ENCODE results near the gene TRABD2B. TPM values are rescaled to one million over a fixed set of nuclear protein-coding genes. Genes with fewer than 3 reads are reported as not detected.

Gene TRABD2B
- total and polyA plus RNA-seq, 2 experiments from 2014 or later, result 1.6 to 2.0 TPM

DNA sequence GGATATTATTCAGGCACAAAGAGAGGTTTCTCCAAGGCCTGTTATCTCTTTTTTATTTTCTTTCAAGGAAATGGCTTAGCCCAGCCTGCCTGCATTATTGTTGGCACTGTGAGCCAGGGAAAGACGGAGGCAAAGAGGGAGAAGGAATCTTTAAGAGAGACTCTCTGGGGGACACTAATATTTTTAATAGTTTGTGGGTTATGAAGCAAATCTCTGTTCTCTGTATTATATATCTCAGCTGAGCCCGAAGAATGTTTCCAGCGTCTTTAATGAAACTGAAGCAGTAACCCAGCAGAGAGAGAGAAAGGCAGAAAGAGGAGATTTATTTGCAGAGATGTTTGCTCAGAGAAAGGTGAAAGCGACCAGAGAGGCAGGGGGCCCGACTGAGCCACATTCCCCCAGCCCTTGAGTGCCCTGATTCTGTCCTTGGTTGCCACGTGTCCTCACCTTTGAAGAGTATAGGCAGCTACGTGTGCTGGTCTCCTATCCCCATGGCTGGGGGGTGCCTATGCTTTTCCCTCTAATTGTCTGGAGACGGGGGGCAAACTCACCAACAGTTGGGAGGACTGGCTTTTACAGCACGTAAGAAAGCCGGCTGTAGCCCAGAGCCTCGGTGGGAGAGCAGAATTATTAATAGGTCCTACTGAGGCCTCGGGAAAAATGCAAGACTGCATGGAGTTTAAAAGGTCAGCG lies 166.4 kb downstream of the TRABD2B start:
- no peak overlapping the region for H3K4me3 ChIP-seq
- no peak overlapping the region for H3K27ac Mint-ChIP-seq
- DNase-seq (ENCODE audit: low spot score) (no peak), ATAC-seq (peak; percentile 79)
- peaks cover 27% of the 10 kb centered on the region for H3K4me1 Mint-ChIP-seq
- H3K36me3 ChIP-seq (ENCODE audit: insufficient read depth), result no peaks in the 10 kb centered on the region
- H3K27me3 Mint-ChIP-seq (ENCODE audit: insufficient read depth, low read depth, poor library complexity), result peaks cover 11% of the 10 kb centered on the region
- H2AFZ ChIP-seq, result no peak overlapping the region
- H3K27me3 ChIP-seq (ENCODE audit: insufficient read depth), result no peaks in the 10 kb centered on the region
- H3K79me2 ChIP-seq (replicated peaks; ENCODE audit: insufficient read depth), result no peaks in the 10 kb centered on the region
- H3F3A ChIP-seq (replicated peaks; ENCODE audit: low read depth), result no peaks in the 10 kb centered on the region
- no peak for TF ChIP-seq STAT1 (IDR thresholded peaks at IDR 0.05; ENCODE audit: unreplicated experiment)
- TF ChIP-seq, protein P1, sequence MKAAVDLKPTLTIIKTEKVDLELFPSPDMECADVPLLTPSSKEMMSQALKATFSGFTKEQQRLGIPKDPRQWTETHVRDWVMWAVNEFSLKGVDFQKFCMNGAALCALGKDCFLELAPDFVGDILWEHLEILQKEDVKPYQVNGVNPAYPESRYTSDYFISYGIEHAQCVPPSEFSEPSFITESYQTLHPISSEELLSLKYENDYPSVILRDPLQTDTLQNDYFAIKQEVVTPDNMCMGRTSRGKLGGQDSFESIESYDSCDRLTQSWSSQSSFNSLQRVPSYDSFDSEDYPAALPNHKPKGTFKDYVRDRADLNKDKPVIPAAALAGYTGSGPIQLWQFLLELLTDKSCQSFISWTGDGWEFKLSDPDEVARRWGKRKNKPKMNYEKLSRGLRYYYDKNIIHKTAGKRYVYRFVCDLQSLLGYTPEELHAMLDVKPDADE (IDR thresholded peaks at IDR 0.05), result no peak
- TF ChIP-seq NANOG (IDR thresholded peaks at IDR 0.05; ENCODE audit: borderline replicate concordance), result no peak
- TF ChIP-seq EZH2phosphoT487 (IDR thresholded peaks at IDR 0.05; ENCODE audit: unreplicated experiment), result no peak
- peak overlapping the region; percentile 36; the same call in 1 of the 2 replicates for H3K4me2 ChIP-seq
- H4K20me1 ChIP-seq (replicated peaks; ENCODE audit: insufficient read depth), result no peaks in the 10 kb centered on the region; the same call in 1 of the 2 replicates
- no peak overlapping the region for H3K4me3 Mint-ChIP-seq
- no peaks in the 10 kb centered on the region; the same call in 1 of the 3 replicates for H3K36me3 Mint-ChIP-seq (ENCODE audit: low read depth)
- H3K9me3 Mint-ChIP-seq, result peaks cover 5% of the 10 kb centered on the region; the same call in 1 of the 3 replicates
- H3K9me2 ChIP-seq (ENCODE audit: insufficient read depth), result no peaks in the 10 kb centered on the region
- no peak overlapping the region for H3K27ac ChIP-seq (ENCODE audit: low read depth)
- H3K4me1 ChIP-seq (ENCODE audit: insufficient read depth), result peaks cover 13% of the 10 kb centered on the region

DNA sequence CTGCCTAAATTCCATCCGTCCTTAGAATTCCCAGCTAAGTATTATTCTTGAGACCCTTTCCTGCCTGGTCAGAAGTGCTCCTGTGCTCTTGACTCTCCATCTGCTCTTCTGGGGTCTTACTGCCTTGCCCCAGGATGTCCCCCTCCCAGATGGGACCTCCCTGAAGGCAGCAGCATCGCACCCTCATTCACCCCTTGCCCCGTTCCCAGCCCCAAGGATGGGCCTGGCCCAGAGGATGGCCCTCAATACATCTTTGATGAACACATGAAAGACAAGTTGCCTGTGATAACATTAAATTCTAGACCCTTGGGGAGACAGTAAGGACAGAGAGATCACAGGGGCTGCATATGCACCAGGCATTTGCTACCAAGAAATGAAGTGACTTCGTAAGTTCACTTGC lies 167.2 kb downstream of the TRABD2B start:
- H3K36me3 ChIP-seq (ENCODE audit: insufficient read depth), result no peaks in the 10 kb centered on the region
- TF ChIP-seq JUNB (IDR thresholded peaks at IDR 0.05; ENCODE audit: unreplicated experiment), result no peak
- TF ChIP-seq, protein P1 (IDR thresholded peaks at IDR 0.05), result no peak
- TF ChIP-seq ZNF114 (CRISPR knock-in tag; IDR thresholded peaks at IDR 0.05), result no peak
- Mint-ChIP-seq H3K36me3 (ENCODE audit: low read depth) (no peaks in the 10 kb centered on the region; the same call in 2 of the 3 replicates), H3K4me3 (no peak overlapping the region), H3K27ac (no peak overlapping the region), H3K9me3 (peaks cover under 1% of the 10 kb centered on the region; the same call in 1 of the 3 replicates), H3K4me1 (peaks cover 31% of the 10 kb centered on the region), H3K27me3 (ENCODE audit: insufficient read depth, low read depth, poor library complexity) (peaks cover 11% of the 10 kb centered on the region)
- no peaks in the 10 kb centered on the region for H3K79me2 ChIP-seq (replicated peaks; ENCODE audit: insufficient read depth)
- H2AFZ ChIP-seq, result no peak overlapping the region
- H3F3A ChIP-seq (replicated peaks; ENCODE audit: low read depth), result no peaks in the 10 kb centered on the region
- ATAC-seq, result no peak
- no peaks in the 10 kb centered on the region; the same call in 1 of the 2 replicates for H4K20me1 ChIP-seq (replicated peaks; ENCODE audit: insufficient read depth)
- H3K4me2 ChIP-seq, result no peak overlapping the region
- DNase-seq (ENCODE audit: low spot score), result no peak
- H3K9me2 ChIP-seq (ENCODE audit: insufficient read depth), result no peaks in the 10 kb centered on the region
- H3K27ac ChIP-seq (ENCODE audit: low read depth), result no peak overlapping the region
- H3K4me1 ChIP-seq (ENCODE audit: insufficient read depth), result peaks cover 13% of the 10 kb centered on the region
- no peaks in the 10 kb centered on the region for H3K27me3 ChIP-seq (ENCODE audit: insufficient read depth)
- H3K4me3 ChIP-seq, result no peak overlapping the region

DNA sequence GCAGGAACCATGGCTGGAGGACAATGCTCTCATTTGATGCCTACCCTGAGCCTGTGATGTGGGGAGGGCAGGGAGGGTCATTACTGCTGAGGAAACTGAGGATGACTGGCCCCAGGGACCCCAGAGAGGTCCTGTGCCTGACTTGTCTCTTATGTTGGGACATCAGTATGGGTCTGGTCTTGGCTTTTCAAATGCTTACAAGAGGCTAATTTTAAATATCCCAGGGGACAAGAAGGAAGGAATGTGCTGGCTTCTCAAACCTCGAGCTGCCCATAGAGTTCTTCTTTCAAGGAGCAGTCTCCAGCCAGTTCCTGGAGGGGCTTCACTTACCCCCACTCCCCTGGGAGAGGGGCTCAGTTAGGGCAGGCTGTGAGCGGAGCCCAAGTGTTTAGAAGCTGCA lies 168.2 kb downstream of the TRABD2B start:
- H3F3A ChIP-seq (replicated peaks; ENCODE audit: low read depth), result no peaks in the 10 kb centered on the region
- H2AFZ ChIP-seq, result no peak overlapping the region
- no peaks in the 10 kb centered on the region for H3K9me2 ChIP-seq (ENCODE audit: insufficient read depth)
- Mint-ChIP-seq H3K9me3 (no peaks in the 10 kb centered on the region), H3K4me3 (no peak overlapping the region), H3K4me1 (peaks cover 35% of the 10 kb centered on the region), H3K27ac (no peak overlapping the region), H3K36me3 (ENCODE audit: low read depth) (no peaks in the 10 kb centered on the region; the same call in 2 of the 3 replicates), H3K27me3 (ENCODE audit: insufficient read depth, low read depth, poor library complexity) (peaks cover 11% of the 10 kb centered on the region)
- no peak overlapping the region for H3K27ac ChIP-seq (ENCODE audit: low read depth)
- no peaks in the 10 kb centered on the region for H3K36me3 ChIP-seq (ENCODE audit: insufficient read depth)
- H3K4me3 ChIP-seq, result no peak overlapping the region
- H3K27me3 ChIP-seq (ENCODE audit: insufficient read depth), result no peaks in the 10 kb centered on the region
- H4K20me1 ChIP-seq (replicated peaks; ENCODE audit: insufficient read depth), result no peaks in the 10 kb centered on the region; the same call in 1 of the 2 replicates
- ATAC-seq, result no peak
- TF ChIP-seq CREB1 (CRISPR knock-in tag; IDR thresholded peaks at IDR 0.05; ENCODE audit: low read depth) (no peak), NANOG (IDR thresholded peaks at IDR 0.05; ENCODE audit: borderline replicate concordance) (no peak), EZH2 (IDR thresholded peaks at IDR 0.05; ENCODE audit: low read depth, unreplicated experiment) (no peak)
- no peak for DNase-seq (ENCODE audit: low spot score)
- peaks cover 13% of the 10 kb centered on the region for H3K4me1 ChIP-seq (ENCODE audit: insufficient read depth)
- H3K4me2 ChIP-seq, result no peak overlapping the region
- no peaks in the 10 kb centered on the region for H3K79me2 ChIP-seq (replicated peaks; ENCODE audit: insufficient read depth)
